ENCODE results near the gene COL23A1.

- TF ChIP-seq CTCF (conservative IDR thresholded peaks at IDR 0.05 in 1 of 2, IDR thresholded peaks at IDR 0.05 in 1 of 2; ENCODE audit: low read depth in 1 of 2, low read length in 2 of 2): no peak
- TF ChIP-seq EZH2 (IDR thresholded peaks at IDR 0.05; ENCODE audit: low read length, missing control alignments): no peak
Measured at GRCh38 chr5:178460174-178460573, 130.0 kb downstream of the COL23A1 start.

All from fibroblast of lung (primary cell).